ENCODE results near the gene BPNT1.

- no peak for TF ChIP-seq EZH2phosphoT487 (IDR thresholded peaks at IDR 0.05; ENCODE audit: borderline replicate concordance, low read length)
- no peak for TF ChIP-seq CTCF (IDR thresholded peaks at IDR 0.05; ENCODE audit: low read depth, low read length, poor library complexity, severe bottlenecking)
These were observed 44.8 kb downstream of the BPNT1 start for GRCh38 chr1:220044678-220045355.
